ENCODE data around the gene CMYA5. TPM values are rescaled to one million over a fixed set of nuclear protein-coding genes. Genes with fewer than 3 reads are reported as not detected.

CMYA5 gene
- total RNA-seq, 4 donors from 2014 or later: 3,049 to 3,867 (median 3,338) TPM

DNA sequence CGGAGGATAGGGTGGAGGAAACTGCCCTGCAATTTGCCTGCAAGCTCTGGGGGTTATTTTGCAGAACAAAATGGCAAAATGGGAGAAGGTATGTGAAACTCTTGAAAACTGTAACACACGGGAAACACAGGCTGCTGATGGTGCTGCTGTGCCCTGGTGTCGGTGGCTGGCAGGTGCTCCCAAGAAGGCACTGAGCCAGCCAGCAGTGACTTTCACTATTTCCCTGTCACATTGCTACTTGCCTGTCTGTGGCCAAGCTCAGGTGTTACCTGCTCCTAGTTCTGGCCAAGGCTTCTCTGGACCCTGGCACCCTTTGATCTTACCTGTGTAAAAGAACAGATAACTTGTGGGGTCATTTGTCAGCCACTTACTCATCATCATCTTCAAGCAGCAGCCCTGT, 102.2 kb downstream of the CMYA5 start:
- ATAC-seq: peak; percentile 34 to 67
- TF ChIP-seq, protein P1, sequence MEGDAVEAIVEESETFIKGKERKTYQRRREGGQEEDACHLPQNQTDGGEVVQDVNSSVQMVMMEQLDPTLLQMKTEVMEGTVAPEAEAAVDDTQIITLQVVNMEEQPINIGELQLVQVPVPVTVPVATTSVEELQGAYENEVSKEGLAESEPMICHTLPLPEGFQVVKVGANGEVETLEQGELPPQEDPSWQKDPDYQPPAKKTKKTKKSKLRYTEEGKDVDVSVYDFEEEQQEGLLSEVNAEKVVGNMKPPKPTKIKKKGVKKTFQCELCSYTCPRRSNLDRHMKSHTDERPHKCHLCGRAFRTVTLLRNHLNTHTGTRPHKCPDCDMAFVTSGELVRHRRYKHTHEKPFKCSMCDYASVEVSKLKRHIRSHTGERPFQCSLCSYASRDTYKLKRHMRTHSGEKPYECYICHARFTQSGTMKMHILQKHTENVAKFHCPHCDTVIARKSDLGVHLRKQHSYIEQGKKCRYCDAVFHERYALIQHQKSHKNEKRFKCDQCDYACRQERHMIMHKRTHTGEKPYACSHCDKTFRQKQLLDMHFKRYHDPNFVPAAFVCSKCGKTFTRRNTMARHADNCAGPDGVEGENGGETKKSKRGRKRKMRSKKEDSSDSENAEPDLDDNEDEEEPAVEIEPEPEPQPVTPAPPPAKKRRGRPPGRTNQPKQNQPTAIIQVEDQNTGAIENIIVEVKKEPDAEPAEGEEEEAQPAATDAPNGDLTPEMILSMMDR (IDR thresholded peaks at IDR 0.05 in 4 of 5, conservative IDR thresholded peaks at IDR 0.05 in 1 of 5): no peak
- no peak for TF ChIP-seq POLR2A (IDR thresholded peaks at IDR 0.05)
- peak overlapping the region; percentile 82 to 86 (median 84) for H3K27ac ChIP-seq
- no peaks in the 10 kb centered on the region for H3K27me3 ChIP-seq
- no peak overlapping the region for H3K4me3 ChIP-seq
- intact Hi-C loops (cut with DNase I; ENCODE audit: low total_unique reads): loop anchor here (5.0 kb wide), 1 partner anchor 100 kb away; no protein-coding TSS in a partner anchor
- no peaks in the 10 kb centered on the region for H3K9me3 ChIP-seq
- peak; percentile 40 to 82 for DNase-seq
- in situ Hi-C loops (cut with MboI; ENCODE audit: low sequenced_read_pairs in 4 of 4): no loop called here
- peaks cover 0 to 79% of the 10 kb centered on the region in 2 donors for H3K36me3 ChIP-seq
- H3K4me1 ChIP-seq: peaks cover 70 to 80% of the 10 kb centered on the region in 2 donors

GRCh38 chr5:79792463-79792862, 102.8 kb downstream of the CMYA5 start:
- no peaks in the 10 kb centered on the region for H3K27me3 ChIP-seq
- no peak for DNase-seq
- in situ Hi-C loops (cut with MboI; ENCODE audit: low sequenced_read_pairs in 4 of 4) (no loop called here), intact Hi-C loops (cut with DNase I; ENCODE audit: low total_unique reads) (loop anchor here (5.0 kb wide), 1 partner anchor 100 kb away; no protein-coding TSS in a partner anchor)
- no peaks in the 10 kb centered on the region for H3K9me3 ChIP-seq
- peaks cover 0 to 85% of the 10 kb centered on the region in 2 donors for H3K36me3 ChIP-seq
- no peak for ATAC-seq
- H3K4me1 ChIP-seq: peaks cover 63 to 75% of the 10 kb centered on the region in 2 donors
- no peak overlapping the region for H3K4me3 ChIP-seq
- no peak for TF ChIP-seq POLR2A (IDR thresholded peaks at IDR 0.05)
- TF ChIP-seq, protein P1 (IDR thresholded peaks at IDR 0.05 in 4 of 5, conservative IDR thresholded peaks at IDR 0.05 in 1 of 5): no peak
- peak overlapping the region; percentile 82 to 86 (median 84) for H3K27ac ChIP-seq

- intact Hi-C loops (cut with DNase I; ENCODE audit: low total_unique reads): loop anchor here (5.0 kb wide), 1 partner anchor 101 kb away; no protein-coding TSS in a partner anchor
- H3K4me1 ChIP-seq: peaks cover 59 to 66% of the 10 kb centered on the region in 2 donors
- no peaks in the 10 kb centered on the region for H3K27me3 ChIP-seq
- ATAC-seq: no peak
- no peaks in the 10 kb centered on the region for H3K9me3 ChIP-seq
- in situ Hi-C loops (cut with MboI; ENCODE audit: low sequenced_read_pairs in 4 of 4): no loop called here
- H3K4me3 ChIP-seq: no peak overlapping the region
- peak overlapping the region; percentile 82 to 86 (median 84) for H3K27ac ChIP-seq
- peaks cover 0 to 94% of the 10 kb centered on the region in 2 donors for H3K36me3 ChIP-seq
- TF ChIP-seq, protein P1 (IDR thresholded peaks at IDR 0.05 in 4 of 5, conservative IDR thresholded peaks at IDR 0.05 in 1 of 5): no peak
- TF ChIP-seq POLR2A (IDR thresholded peaks at IDR 0.05): no peak
- DNase-seq: no peak
These were observed 103.7 kb downstream of the CMYA5 start for GRCh38 chr5:79793304-79793703.

DNA sequence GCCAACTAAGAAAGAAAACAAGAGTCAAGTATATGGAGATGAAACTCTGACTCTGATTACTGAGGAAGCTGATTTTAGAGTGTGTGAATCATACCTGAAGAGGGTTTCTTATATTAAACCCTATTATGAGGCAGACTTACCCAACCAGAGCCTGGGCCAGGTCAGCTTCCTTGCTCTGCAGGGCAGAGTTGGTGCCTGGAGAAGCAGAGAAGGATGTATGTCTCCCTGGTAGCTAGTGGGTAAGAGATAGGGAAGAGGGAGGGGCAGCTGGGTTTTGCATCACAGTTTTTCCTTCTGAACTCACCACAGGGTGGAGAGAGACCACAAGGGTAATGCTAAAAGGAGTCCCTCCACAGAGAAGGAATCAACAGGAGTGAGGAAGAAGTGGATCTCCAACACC, 104.1 kb downstream of the CMYA5 start:
- Histone ChIP-seq H3K27ac (peak overlapping the region; percentile 82 to 86 (median 84)), H3K27me3 (no peaks in the 10 kb centered on the region), H3K9me3 (no peaks in the 10 kb centered on the region), H3K4me1 (peaks cover 59 to 62% of the 10 kb centered on the region in 2 donors), H3K4me3 (no peak overlapping the region), H3K36me3 (peaks cover 0 to 96% of the 10 kb centered on the region in 2 donors)
- TF ChIP-seq POLR2A (IDR thresholded peaks at IDR 0.05): no peak
- TF ChIP-seq, protein P1 (IDR thresholded peaks at IDR 0.05 in 4 of 5, conservative IDR thresholded peaks at IDR 0.05 in 1 of 5): no peak
- DNase-seq (no peak), ATAC-seq (no peak)
- in situ Hi-C loops (cut with MboI; ENCODE audit: low sequenced_read_pairs in 4 of 4): no loop called here
- intact Hi-C loops (cut with DNase I; ENCODE audit: low total_unique reads): loop anchor here (5.0 kb wide), 1 partner anchor 101 kb away; no protein-coding TSS in a partner anchor
